Endodermal cell (in vitro differentiated cells): ENCODE measurements around the gene PRUNE2. TPM values are rescaled to one million over a fixed set of nuclear protein-coding genes. Genes with fewer than 3 reads are reported as not detected.

Experiments
- DNase-seq: peaks from one replicate; pipeline ENCODE4 v3.0.0-alpha.2; 2017
- H3K27ac ChIP-seq: 2 replicates; pipeline ENCODE4 v1.5.1; 2013; ENCODE audit warnings: mild to moderate bottlenecking, low read depth, low read length, moderate library complexity
- H3K27me3 ChIP-seq: 2 replicates; pipeline ENCODE4 v1.6.1; 2013; ENCODE audit warnings: mild to moderate bottlenecking, low read length, moderate library complexity; ENCODE audit not compliant: insufficient read depth, control insufficient read depth, poor library complexity, severe bottlenecking
- H3K36me3 ChIP-seq: 2 replicates; pipeline ENCODE4 v1.7.0; 2013; ENCODE audit warnings: mild to moderate bottlenecking, low read length, moderate library complexity; ENCODE audit not compliant: control insufficient read depth, insufficient read depth
- H3K4me1 ChIP-seq: one replicate; pipeline ENCODE4 v1.7.0; 2013; ENCODE audit warnings: low read length; ENCODE audit not compliant: control insufficient read depth, insufficient read depth
- H3K4me3 ChIP-seq: 2 replicates; pipeline ENCODE4 v1.5.1; 2013; ENCODE audit warnings: mild to moderate bottlenecking, low read length, moderate library complexity
- H3K9ac ChIP-seq: 2 replicates; pipeline ENCODE4 v1.6.1; 2013; ENCODE audit warnings: mild to moderate bottlenecking, low read length, moderate library complexity; ENCODE audit not compliant: poor library complexity, severe bottlenecking; ENCODE audit errors: extremely low read depth
- H3K9me3 ChIP-seq: 2 replicates; pipeline ENCODE4 v1.6.1; 2013; ENCODE audit warnings: mild to moderate bottlenecking, low read length, moderate library complexity; ENCODE audit not compliant: control insufficient read depth
- H3K27ac Mint-ChIP-seq: 2 replicates; pipeline ENCODE4 v1.8.0; 2020; ENCODE audit warnings: mixed read lengths
- H3K27me3 Mint-ChIP-seq: 2 replicates; pipeline ENCODE4 v1.8.0; 2021; ENCODE audit warnings: mild to moderate bottlenecking, mixed read lengths; ENCODE audit not compliant: insufficient read depth
- H3K36me3 Mint-ChIP-seq: 2 replicates; pipeline ENCODE4 v1.8.0; 2020; ENCODE audit warnings: low read depth, mixed read lengths
- H3K4me1 Mint-ChIP-seq: 2 replicates; pipeline ENCODE4 v1.8.0; 2020; ENCODE audit warnings: mixed read lengths
- H3K4me3 Mint-ChIP-seq: 2 replicates; pipeline ENCODE4 v1.8.0; 2020; ENCODE audit warnings: mild to moderate bottlenecking, moderate library complexity, mixed read lengths
- H3K9me3 Mint-ChIP-seq: 2 replicates; pipeline ENCODE4 v1.8.0; 2020; ENCODE audit warnings: mild to moderate bottlenecking, mixed read lengths
- WGBS, 2 experiments: methylation state at CpG; one replicate each; pipeline versions ENCODE4 v1.1.5 to v1.1.7; 2013; ENCODE audit warnings: missing lambda C conversion rate in 2 of 2, mixed read lengths in 1 of 2; ENCODE audit not compliant: insufficient coverage in 1 of 2, insufficient read length in 1 of 2; 5-methylcytosine and 5-hydroxymethylcytosine counted together
- total RNA-seq, 2 donors: library from RNA; stranded (reverse); fragmentation: NEBNext Ultra II Directional in 1 of 2; extraction: Animal tissue kit (Norgen Biotek cat#: 25700) in 1 of 2; gene quantifications; 2 replicates in 1 of 2; 3 replicates in 1 of 2; pipeline ENCODE4 v1.2.1, GENCODE V29; 2021
- TF ChIP-seq, protein P1 (sequence below): fragments of 200-600 bp; sonication (generic); conservative IDR thresholded peaks from 2 replicates; pipeline ENCODE4 v1.5.0; 2021; ENCODE audit warnings: antibody characterized with exemption, mild to moderate bottlenecking

The PRUNE2 gene
- total RNA-seq, 2 donors from 2014 or later = 4.1 to 6.8 TPM

DNA sequence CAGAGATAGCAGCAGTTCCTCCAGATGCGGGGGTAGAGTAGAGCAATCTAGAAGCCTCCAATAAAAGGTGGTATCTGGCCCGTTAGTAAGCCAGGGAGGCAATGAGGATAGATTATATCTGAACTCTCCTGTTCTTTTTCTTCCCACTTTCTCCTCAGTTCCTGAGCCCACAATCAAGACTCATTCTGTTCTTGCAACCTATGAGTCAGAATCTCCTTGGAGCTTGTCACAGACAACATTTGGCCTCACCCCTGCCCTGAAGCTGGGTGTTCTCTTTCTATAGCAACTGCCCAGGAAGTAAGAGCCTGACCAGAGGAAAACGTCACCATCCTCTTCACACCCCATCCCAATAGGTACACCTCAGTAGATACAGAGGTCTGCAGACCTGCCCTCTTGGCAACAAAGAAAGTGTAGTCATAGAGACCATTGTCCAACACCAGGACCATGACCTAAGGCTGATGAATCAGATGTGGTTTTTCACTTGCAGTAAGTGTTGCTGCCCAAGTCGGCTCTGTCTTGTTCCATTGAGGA lies 218.0 kb downstream of the PRUNE2 start:
- Histone ChIP-seq H3K27me3 (peaks cover 4% of the 10 kb centered on the region), H3K36me3 (no peaks in the 10 kb centered on the region), H3K4me1 (no peaks in the 10 kb centered on the region), H3K27ac (no peak overlapping the region), H3K9ac (no peak overlapping the region), H3K9me3 (no peaks in the 10 kb centered on the region), H3K4me3 (no peak overlapping the region)
- TF ChIP-seq, protein P1, sequence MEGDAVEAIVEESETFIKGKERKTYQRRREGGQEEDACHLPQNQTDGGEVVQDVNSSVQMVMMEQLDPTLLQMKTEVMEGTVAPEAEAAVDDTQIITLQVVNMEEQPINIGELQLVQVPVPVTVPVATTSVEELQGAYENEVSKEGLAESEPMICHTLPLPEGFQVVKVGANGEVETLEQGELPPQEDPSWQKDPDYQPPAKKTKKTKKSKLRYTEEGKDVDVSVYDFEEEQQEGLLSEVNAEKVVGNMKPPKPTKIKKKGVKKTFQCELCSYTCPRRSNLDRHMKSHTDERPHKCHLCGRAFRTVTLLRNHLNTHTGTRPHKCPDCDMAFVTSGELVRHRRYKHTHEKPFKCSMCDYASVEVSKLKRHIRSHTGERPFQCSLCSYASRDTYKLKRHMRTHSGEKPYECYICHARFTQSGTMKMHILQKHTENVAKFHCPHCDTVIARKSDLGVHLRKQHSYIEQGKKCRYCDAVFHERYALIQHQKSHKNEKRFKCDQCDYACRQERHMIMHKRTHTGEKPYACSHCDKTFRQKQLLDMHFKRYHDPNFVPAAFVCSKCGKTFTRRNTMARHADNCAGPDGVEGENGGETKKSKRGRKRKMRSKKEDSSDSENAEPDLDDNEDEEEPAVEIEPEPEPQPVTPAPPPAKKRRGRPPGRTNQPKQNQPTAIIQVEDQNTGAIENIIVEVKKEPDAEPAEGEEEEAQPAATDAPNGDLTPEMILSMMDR = no peak
- 84 to 100% methylated on average over 2 to 4 of the region's 4 CpGs for WGBS, 2 experiments
- H3K36me3 Mint-ChIP-seq = no peaks in the 10 kb centered on the region
- H3K27me3 Mint-ChIP-seq = peaks cover 28% of the 10 kb centered on the region
- no peaks in the 10 kb centered on the region for H3K9me3 Mint-ChIP-seq
- no peak overlapping the region for H3K27ac Mint-ChIP-seq
- H3K4me1 Mint-ChIP-seq = peaks cover 23% of the 10 kb centered on the region
- no peak overlapping the region for H3K4me3 Mint-ChIP-seq
- DNase-seq = no peak

DNA sequence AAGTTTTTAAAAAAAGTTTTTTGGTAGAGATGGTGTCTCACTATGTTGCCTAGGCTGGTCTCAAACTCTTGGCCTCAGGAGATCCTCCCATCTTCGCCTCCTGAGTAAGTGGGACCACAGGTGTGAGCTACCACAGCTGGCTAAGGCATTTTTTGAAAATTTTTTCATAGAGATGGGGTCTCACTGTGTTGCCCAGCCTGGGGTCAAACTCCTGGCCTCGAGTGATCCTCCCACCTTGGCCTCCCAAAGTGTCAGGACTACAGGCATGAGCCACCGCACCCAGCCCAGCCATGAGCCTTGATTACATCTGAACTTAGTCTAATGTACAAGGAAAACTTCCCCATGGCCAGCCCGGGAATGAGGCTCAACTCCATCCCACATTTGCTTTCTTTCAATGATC lies 219.2 kb downstream of the PRUNE2 start:
- Histone ChIP-seq H3K9ac (no peak overlapping the region), H3K27ac (no peak overlapping the region), H3K36me3 (no peaks in the 10 kb centered on the region), H3K27me3 (peaks cover 4% of the 10 kb centered on the region), H3K9me3 (no peaks in the 10 kb centered on the region), H3K4me1 (no peaks in the 10 kb centered on the region), H3K4me3 (no peak overlapping the region)
- H3K4me3 Mint-ChIP-seq = no peak overlapping the region
- H3K9me3 Mint-ChIP-seq = no peaks in the 10 kb centered on the region
- no peaks in the 10 kb centered on the region for H3K36me3 Mint-ChIP-seq
- TF ChIP-seq, protein P1 = no peak
- 71 to 94% methylated on average over 2 to 4 of the region's 4 CpGs for WGBS, 2 experiments
- no peak overlapping the region for H3K27ac Mint-ChIP-seq
- no peak for DNase-seq
- peaks cover 19% of the 10 kb centered on the region for H3K4me1 Mint-ChIP-seq
- peaks cover 24% of the 10 kb centered on the region for H3K27me3 Mint-ChIP-seq

DNA sequence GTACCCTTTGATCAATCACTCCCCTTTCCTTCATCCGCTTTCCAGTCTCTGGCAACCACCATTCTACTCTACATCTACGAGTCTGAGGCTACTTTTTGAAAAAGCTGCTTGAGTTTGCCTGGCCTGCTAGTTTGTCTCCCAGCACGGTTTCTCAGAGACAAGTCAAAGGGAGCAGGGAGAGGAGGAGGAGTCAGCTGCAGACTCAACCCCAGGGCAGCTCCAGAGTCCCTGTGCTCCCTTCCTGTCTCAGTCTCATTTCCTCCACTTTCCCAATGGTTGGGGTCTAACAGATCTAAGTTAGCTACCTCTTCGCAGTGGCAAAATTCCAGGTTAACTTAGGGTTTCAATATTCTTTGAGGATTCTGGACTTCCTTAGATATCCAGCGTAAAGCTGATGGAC lies 221.7 kb downstream of the PRUNE2 start:
- H3K27ac ChIP-seq = no peak overlapping the region
- H3K27me3 ChIP-seq = no peaks in the 10 kb centered on the region
- Mint-ChIP-seq H3K27me3 (peaks cover 7% of the 10 kb centered on the region), H3K4me1 (peaks cover 4% of the 10 kb centered on the region), H3K36me3 (no peaks in the 10 kb centered on the region), H3K9me3 (peaks cover 9% of the 10 kb centered on the region), H3K27ac (no peak overlapping the region), H3K4me3 (no peak overlapping the region)
- no peaks in the 10 kb centered on the region for H3K9me3 ChIP-seq
- TF ChIP-seq, protein P1 = no peak
- no peak for DNase-seq
- H3K9ac ChIP-seq = no peak overlapping the region
- H3K36me3 ChIP-seq = no peaks in the 10 kb centered on the region
- H3K4me1 ChIP-seq = no peaks in the 10 kb centered on the region
- no peak overlapping the region for H3K4me3 ChIP-seq
- WGBS, 2 experiments = 65 to 80% methylated on average over 5 of the region's 5 CpGs
